ENCODE data around the gene CARTPT.

Gene CARTPT

GRCh38 chr5:71732011-71732410, 12.9 kb downstream of the CARTPT start:
- no peak for TF ChIP-seq CTCF (IDR thresholded peaks at IDR 0.05; ENCODE audit: low read depth, low read length)
- DNase-seq (ENCODE audit: extremely low read depth, low read depth) = no peak

- TF ChIP-seq CTCF (IDR thresholded peaks at IDR 0.05; ENCODE audit: low read depth, low read length) = no peak
- no peak for DNase-seq (ENCODE audit: extremely low read depth, low read depth)
Measured at GRCh38 chr5:71734141-71734540, 15.1 kb downstream of the CARTPT start.

- TF ChIP-seq CTCF (IDR thresholded peaks at IDR 0.05; ENCODE audit: low read depth, low read length) = no peak
- DNase-seq (ENCODE audit: extremely low read depth, low read depth) = no peak
Measured at GRCh38 chr5:71737931-71738539, 19.0 kb downstream of the CARTPT start.

- TF ChIP-seq CTCF (IDR thresholded peaks at IDR 0.05; ENCODE audit: low read depth, low read length) = no peak
- no peak for DNase-seq (ENCODE audit: extremely low read depth, low read depth)
Measured at GRCh38 chr5:71738662-71739361, 19.7 kb downstream of the CARTPT start.

- DNase-seq (ENCODE audit: extremely low read depth, low read depth) = no peak
Measured at GRCh38 chr5:71740015-71740753, 21.1 kb downstream of the CARTPT start.

GRCh38 chr5:71743155-71743554, 24.1 kb downstream of the CARTPT start:
- no peak for TF ChIP-seq CTCF (IDR thresholded peaks at IDR 0.05; ENCODE audit: low read depth, low read length)
- no peak for DNase-seq (ENCODE audit: extremely low read depth, low read depth)

More at GRCh38 chr5:71740015-71740753, 21.1 kb downstream of the CARTPT start:
- no peak for TF ChIP-seq CTCF (IDR thresholded peaks at IDR 0.05; ENCODE audit: low read depth, low read length)

All from AG09319 (cell line).